Stimulated activated naive B cell treated with anti-CD40 and anti-IgM and Interleukin-4, amounts not matched to agents 10 μg/mL and 1 μg/mL and 100 μg/mL, for 72 hours (primary cell): ENCODE measurements around the gene CYSRT1.
"Not testable (repeated sequence)": the region's sequence is repeated elsewhere in the genome, so short reads cannot be mapped to it uniquely, and the experiment has no call there.

ENCODE experiments used
- ATAC-seq, 2 donors: fragments of 150-1000 bp; cut with Tn5 transposase; replicated peaks; 2 replicates each; pipeline ENCODE4 v1.10.0; 2021; ENCODE audit warnings: moderate library complexity in 1 of 2
- DNase-seq: peaks from one replicate; pipeline ENCODE4 v3.0.0; 2021
- H3K27ac Mint-ChIP-seq: one replicate; pipeline ENCODE4 v1.8.0; 2022; ENCODE audit warnings: mild to moderate bottlenecking, mixed read lengths
- H3K27me3 Mint-ChIP-seq, 2 donors: one replicate each; pipeline ENCODE4 v1.8.0; 2022; ENCODE audit warnings: mixed read lengths in 2 of 2
- H3K36me3 Mint-ChIP-seq, 2 donors: one replicate each; pipeline ENCODE4 v1.8.0; 2022; ENCODE audit warnings: mixed read lengths in 2 of 2, mild to moderate bottlenecking in 1 of 2
- H3K4me1 Mint-ChIP-seq, 2 donors: one replicate each; pipeline ENCODE4 v1.8.0; 2022; ENCODE audit warnings: mixed read lengths in 2 of 2, mild to moderate bottlenecking in 1 of 2
- H3K4me3 Mint-ChIP-seq, 2 donors: one replicate each; pipeline ENCODE4 v1.8.0; 2022; ENCODE audit warnings: mild to moderate bottlenecking in 2 of 2, mixed read lengths in 2 of 2, moderate library complexity in 1 of 2
- H3K9me3 Mint-ChIP-seq, 2 donors: one replicate each; pipeline ENCODE4 v1.8.0; 2022; ENCODE audit warnings: mixed read lengths in 2 of 2, mild to moderate bottlenecking in 1 of 2

CYSRT1 gene

GRCh38 chr9:137231372-137232039, 6.5 kb downstream of the CYSRT1 start:
- Mint-ChIP-seq H3K27ac (no peak overlapping the region), H3K4me1 (peaks cover 18 to 28% of the 10 kb centered on the region in 2 donors), H3K36me3 (peaks cover 0 to 2% of the 10 kb centered on the region in 2 donors), H3K27me3 (peaks cover 9 to 28% of the 10 kb centered on the region in 2 donors), H3K4me3 (no peak overlapping the region), H3K9me3 (no peaks in the 10 kb centered on the region)
- DNase-seq (no peak), ATAC-seq (no peak)

- H3K4me3 Mint-ChIP-seq, result no peak overlapping the region
- H3K27me3 Mint-ChIP-seq, result peaks cover 9 to 28% of the 10 kb centered on the region in 2 donors
- H3K4me1 Mint-ChIP-seq, result peaks cover 16 to 34% of the 10 kb centered on the region in 2 donors
- peaks cover 0 to 2% of the 10 kb centered on the region in 2 donors for H3K36me3 Mint-ChIP-seq
- no peak for DNase-seq
- no peak overlapping the region for H3K27ac Mint-ChIP-seq
- no peak for ATAC-seq
- H3K9me3 Mint-ChIP-seq, result no peaks in the 10 kb centered on the region
Observed at GRCh38 chr9:137232101-137232500, 7.1 kb downstream of the CYSRT1 start.

GRCh38 chr9:137232510-137232909, 7.5 kb downstream of the CYSRT1 start:
- Mint-ChIP-seq H3K9me3 (no peaks in the 10 kb centered on the region), H3K4me1 (peaks cover 17 to 35% of the 10 kb centered on the region in 2 donors), H3K36me3 (peaks cover 0 to 2% of the 10 kb centered on the region in 2 donors), H3K27me3 (peaks cover 7 to 25% of the 10 kb centered on the region in 2 donors), H3K27ac (no peak overlapping the region), H3K4me3 (no peak overlapping the region)
- ATAC-seq (no peak), DNase-seq (no peak)

GRCh38 chr9:137233143-137233980, 8.4 kb downstream of the CYSRT1 start:
- H3K4me3 Mint-ChIP-seq, result no peak overlapping the region
- peaks cover 20 to 39% of the 10 kb centered on the region in 2 donors for H3K4me1 Mint-ChIP-seq
- no peak overlapping the region for H3K27ac Mint-ChIP-seq
- no peaks in the 10 kb centered on the region for H3K9me3 Mint-ChIP-seq
- H3K36me3 Mint-ChIP-seq, result peaks cover 0 to 2% of the 10 kb centered on the region in 2 donors
- DNase-seq (no peak), ATAC-seq (no peak)
- H3K27me3 Mint-ChIP-seq, result peaks cover 4 to 21% of the 10 kb centered on the region in 2 donors

GRCh38 chr9:137234055-137234697, 9.2 kb downstream of the CYSRT1 start:
- peaks cover 24 to 47% of the 10 kb centered on the region in 2 donors for H3K4me1 Mint-ChIP-seq
- no peak overlapping the region for H3K27ac Mint-ChIP-seq
- H3K36me3 Mint-ChIP-seq, result peaks cover 0 to 4% of the 10 kb centered on the region in 2 donors
- H3K4me3 Mint-ChIP-seq, result no peak overlapping the region
- H3K27me3 Mint-ChIP-seq, result peaks cover 0 to 18% of the 10 kb centered on the region in 2 donors
- H3K9me3 Mint-ChIP-seq, result no peaks in the 10 kb centered on the region
- no peak for ATAC-seq
- no peak for DNase-seq

- ATAC-seq, result peak; percentile 26
- H3K9me3 Mint-ChIP-seq, result no peaks in the 10 kb centered on the region
- peak overlapping the region; percentile 42 to 52 for H3K4me3 Mint-ChIP-seq
- peaks cover 24 to 54% of the 10 kb centered on the region in 2 donors for H3K4me1 Mint-ChIP-seq
- peak overlapping the region; percentile 51 for H3K27ac Mint-ChIP-seq
- H3K27me3 Mint-ChIP-seq, result peaks cover 0 to 11% of the 10 kb centered on the region in 2 donors
- peaks cover 0 to 4% of the 10 kb centered on the region in 2 donors for H3K36me3 Mint-ChIP-seq
- no peak for DNase-seq
Observed at GRCh38 chr9:137234758-137235423, 9.9 kb downstream of the CYSRT1 start.

- ATAC-seq (no peak), DNase-seq (no peak)
- Mint-ChIP-seq H3K9me3 (no peaks in the 10 kb centered on the region), H3K4me3 (peak overlapping the region; percentile 52 to 61), H3K4me1 (peaks cover 24 to 54% of the 10 kb centered on the region in 2 donors), H3K27ac (no peak overlapping the region), H3K36me3 (peaks cover 0 to 4% of the 10 kb centered on the region in 2 donors), H3K27me3 (peaks cover 0 to 10% of the 10 kb centered on the region in 2 donors)
Observed at GRCh38 chr9:137235424-137236237, 10.7 kb downstream of the CYSRT1 start.

GRCh38 chr9:137236238-137236935, 11.4 kb downstream of the CYSRT1 start:
- Mint-ChIP-seq H3K27ac (peak overlapping the region; percentile 71), H3K27me3 (peaks cover 0 to 10% of the 10 kb centered on the region in 2 donors), H3K9me3 (no peaks in the 10 kb centered on the region), H3K4me1 (peaks cover 26 to 60% of the 10 kb centered on the region in 2 donors), H3K4me3 (peak overlapping the region; percentile 46 to 61), H3K36me3 (peaks cover 5 to 6% of the 10 kb centered on the region in 2 donors)
- DNase-seq, result peak; percentile 82
- peak; percentile 40 to 43 for ATAC-seq

GRCh38 chr9:137236936-137237421, 12.0 kb downstream of the CYSRT1 start:
- no peak for DNase-seq
- Mint-ChIP-seq H3K27me3 (peaks cover 0 to 6% of the 10 kb centered on the region in 2 donors), H3K4me1 (peaks cover 26 to 60% of the 10 kb centered on the region in 2 donors), H3K9me3 (no peaks in the 10 kb centered on the region), H3K4me3 (peak overlapping the region; percentile 46 to 61), H3K27ac (peak overlapping the region; percentile 71), H3K36me3 (peaks cover 5 to 7% of the 10 kb centered on the region in 2 donors)
- no peak for ATAC-seq

GRCh38 chr9:137237759-137238726, 13.1 kb downstream of the CYSRT1 start:
- Mint-ChIP-seq H3K4me1 (peaks cover 32 to 71% of the 10 kb centered on the region in 2 donors), H3K27me3 (no peaks in the 10 kb centered on the region), H3K27ac (no peak overlapping the region), H3K4me3 (peak overlapping the region; percentile 11 to 57), H3K9me3 (no peaks in the 10 kb centered on the region), H3K36me3 (peaks cover 16 to 17% of the 10 kb centered on the region in 2 donors)
- DNase-seq (no peak), ATAC-seq (no peak)

GRCh38 chr9:137239541-137240200, 14.7 kb downstream of the CYSRT1 start:
- not testable (repeated sequence) for ATAC-seq, DNase-seq, H3K27me3 Mint-ChIP-seq, H3K9me3 Mint-ChIP-seq
- peak overlapping the region; percentile 86 to 94 for H3K4me3 Mint-ChIP-seq
- peak overlapping the region; percentile 77 for H3K27ac Mint-ChIP-seq
- peaks cover 42 to 80% of the 10 kb centered on the region in 2 donors for H3K4me1 Mint-ChIP-seq
- peaks cover 19 to 30% of the 10 kb centered on the region in 2 donors for H3K36me3 Mint-ChIP-seq
